Measurements from ENCODE around the gene ATP8A2.

DNA sequence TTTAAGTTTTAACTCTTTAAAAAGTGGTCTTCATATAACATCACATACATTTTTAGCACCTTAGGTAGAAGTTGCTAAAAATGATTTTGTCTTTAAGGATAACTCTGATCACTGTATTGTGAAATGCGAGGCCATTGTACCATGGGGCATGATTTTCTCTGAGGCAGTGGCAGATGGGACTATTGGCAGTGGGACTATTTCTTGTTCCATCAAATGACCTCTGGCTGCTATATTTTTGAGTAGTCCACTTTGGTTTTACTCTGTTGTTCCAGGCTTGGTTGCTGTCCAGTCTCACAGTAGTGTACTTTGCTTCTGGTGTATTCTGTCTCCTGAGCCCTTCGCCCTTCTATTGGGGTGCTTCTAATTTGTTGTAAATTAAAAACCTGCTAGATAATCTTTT, 156.5 kb downstream of the ATP8A2 start:
- TF ChIP-seq POLR2A (IDR thresholded peaks at IDR 0.05; ENCODE audit: low read length) (no peak), GATA1 (IDR thresholded peaks at IDR 0.05; ENCODE audit: low read depth, low read length) (no peak)
